ENCODE data around the gene MAS1L. TPM values are rescaled to one million over a fixed set of nuclear protein-coding genes. Genes with fewer than 3 reads are reported as not detected.

MAS1L gene
- total RNA-seq, 1 experiment from 2014 or later, result not detected

DNA sequence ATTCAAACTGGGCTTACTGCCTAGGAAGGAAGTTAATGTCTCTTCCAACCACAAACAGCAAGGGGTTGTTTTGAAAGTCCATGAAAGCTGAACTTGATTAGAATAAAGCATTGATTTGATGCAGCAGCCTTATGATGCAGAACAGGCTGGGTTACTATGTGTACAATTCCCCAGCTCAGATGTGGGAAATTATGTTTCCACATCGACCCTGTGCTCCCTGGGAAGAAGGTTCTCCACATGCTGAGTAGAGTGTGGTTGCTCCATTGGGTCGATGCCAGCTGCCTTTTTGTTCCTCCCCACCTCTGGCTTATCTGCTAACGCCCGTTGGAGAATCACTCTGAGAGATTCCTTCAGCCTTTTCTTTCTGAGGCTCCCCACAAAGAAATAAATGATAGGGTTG is 1.2 kb downstream of the MAS1L start:
- Histone ChIP-seq H3K4me2 (ENCODE audit: low read depth, low read length, poor library complexity, severe bottlenecking) (no peak overlapping the region), H4K20me1 (ENCODE audit: insufficient read depth, low read depth, low read length) (no peaks in the 10 kb centered on the region), H3K27ac (ENCODE audit: low read length) (no peak overlapping the region), H3K79me2 (ENCODE audit: low read length) (no peaks in the 10 kb centered on the region), H3K9me3 (ENCODE audit: low read length) (no peaks in the 10 kb centered on the region), H3K9me2 (replicated peaks; ENCODE audit: insufficient read depth, low read length) (no peaks in the 10 kb centered on the region), H3K36me3 (ENCODE audit: insufficient read depth, low read length) (no peaks in the 10 kb centered on the region), H3K4me1 (ENCODE audit: low read length) (0 out of 2 replicates have a peak, but pooled peaks cover 5% of the 10 kb centered on the region), H3K4me3 (ENCODE audit: low read length) (no peak overlapping the region), H3K9ac (ENCODE audit: low read length) (no peak overlapping the region), H2AFZ (ENCODE audit: low read length) (no peak overlapping the region), H3K27me3 (ENCODE audit: low read length) (no peaks in the 10 kb centered on the region)
- no peak for DNase-seq

DNA sequence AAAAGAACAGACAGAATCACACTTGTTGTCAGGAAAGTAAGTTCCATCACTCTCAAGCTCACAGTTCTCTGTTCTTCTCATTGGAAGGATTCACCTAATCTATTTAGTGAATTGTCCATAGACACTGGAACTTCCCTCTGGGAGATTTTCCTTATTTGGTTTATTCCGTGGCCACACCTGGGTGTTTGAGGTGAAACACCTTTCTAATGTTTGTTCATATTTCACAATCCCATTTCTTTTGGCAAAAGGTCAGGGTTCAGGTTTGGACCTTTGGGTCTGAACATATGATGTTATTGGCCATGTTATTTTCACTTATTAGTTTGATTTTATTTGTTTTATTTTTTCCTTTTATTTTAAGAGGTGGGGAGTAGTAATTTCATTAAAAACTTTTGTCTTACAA is 4.0 kb downstream of the MAS1L start:
- H3K79me2 ChIP-seq (ENCODE audit: low read length), result no peaks in the 10 kb centered on the region
- H3K27me3 ChIP-seq (ENCODE audit: low read length), result no peaks in the 10 kb centered on the region
- H3K27ac ChIP-seq (ENCODE audit: low read length), result no peak overlapping the region
- H3K9me2 ChIP-seq (replicated peaks; ENCODE audit: insufficient read depth, low read length), result no peaks in the 10 kb centered on the region
- no peaks in the 10 kb centered on the region for H4K20me1 ChIP-seq (ENCODE audit: insufficient read depth, low read depth, low read length)
- DNase-seq, result no peak
- no peaks in the 10 kb centered on the region for H3K9me3 ChIP-seq (ENCODE audit: low read length)
- no peak overlapping the region for H3K9ac ChIP-seq (ENCODE audit: low read length)
- no peak overlapping the region for H3K4me2 ChIP-seq (ENCODE audit: low read depth, low read length, poor library complexity, severe bottlenecking)
- H2AFZ ChIP-seq (ENCODE audit: low read length), result no peak overlapping the region
- H3K36me3 ChIP-seq (ENCODE audit: insufficient read depth, low read length), result no peaks in the 10 kb centered on the region
- no peak overlapping the region for H3K4me3 ChIP-seq (ENCODE audit: low read length)
- no peaks in the 10 kb centered on the region for H3K4me1 ChIP-seq (ENCODE audit: low read length)

DNA sequence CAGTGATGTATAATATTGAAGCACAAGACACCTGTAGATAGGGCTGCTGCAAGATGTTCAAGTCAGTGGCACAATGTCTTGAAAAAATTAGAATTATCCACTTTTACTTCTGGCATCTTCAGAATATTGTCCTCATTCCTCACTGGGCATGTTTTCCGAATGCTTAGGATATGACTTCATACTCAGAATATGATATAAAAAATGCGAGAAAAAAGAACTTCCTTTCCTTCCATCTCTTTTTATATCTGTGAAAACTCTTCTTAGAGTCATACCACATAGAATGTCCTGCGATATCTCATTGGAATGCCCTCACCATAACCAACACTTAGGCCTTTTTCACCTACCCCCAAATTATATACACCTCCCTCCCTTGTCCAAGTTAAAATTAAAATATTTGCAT is 4.6 kb downstream of the MAS1L start:
- Histone ChIP-seq H3K36me3 (ENCODE audit: insufficient read depth, low read length) (no peaks in the 10 kb centered on the region), H3K9me2 (replicated peaks; ENCODE audit: insufficient read depth, low read length) (no peaks in the 10 kb centered on the region), H4K20me1 (ENCODE audit: insufficient read depth, low read depth, low read length) (no peaks in the 10 kb centered on the region), H3K4me3 (ENCODE audit: low read length) (no peak overlapping the region), H2AFZ (ENCODE audit: low read length) (no peak overlapping the region), H3K27me3 (ENCODE audit: low read length) (no peaks in the 10 kb centered on the region), H3K9me3 (ENCODE audit: low read length) (no peaks in the 10 kb centered on the region), H3K79me2 (ENCODE audit: low read length) (no peaks in the 10 kb centered on the region), H3K27ac (ENCODE audit: low read length) (no peak overlapping the region), H3K4me1 (ENCODE audit: low read length) (no peaks in the 10 kb centered on the region), H3K4me2 (ENCODE audit: low read depth, low read length, poor library complexity, severe bottlenecking) (no peak overlapping the region), H3K9ac (ENCODE audit: low read length) (no peak overlapping the region)
- DNase-seq, result no peak

DNA sequence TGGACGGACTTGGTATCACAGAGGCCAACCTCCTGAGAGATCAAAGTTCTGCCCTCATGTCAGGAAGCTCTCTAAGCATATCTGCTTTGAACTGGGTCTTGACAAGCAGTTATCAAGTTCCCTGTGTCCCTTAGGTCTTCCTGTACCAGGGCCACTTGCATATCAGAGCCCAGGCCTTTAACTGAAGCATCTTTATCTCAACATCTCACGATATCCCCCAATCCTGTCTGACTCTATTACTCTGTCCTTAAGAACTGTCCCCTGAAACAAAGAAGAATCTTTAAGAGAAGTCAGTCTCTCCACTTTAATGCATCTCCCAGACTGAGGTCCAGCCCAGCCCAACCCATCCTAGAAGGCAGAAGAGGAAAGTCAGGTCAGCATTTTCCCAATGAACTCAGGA is 8.2 kb downstream of the MAS1L start:
- H3K27ac ChIP-seq (ENCODE audit: low read length), result no peak overlapping the region
- H3K36me3 ChIP-seq (ENCODE audit: insufficient read depth, low read length), result no peaks in the 10 kb centered on the region
- H3K79me2 ChIP-seq (ENCODE audit: low read length), result no peaks in the 10 kb centered on the region
- DNase-seq, result no peak
- no peak overlapping the region for H2AFZ ChIP-seq (ENCODE audit: low read length)
- no peaks in the 10 kb centered on the region for H3K9me2 ChIP-seq (replicated peaks; ENCODE audit: insufficient read depth, low read length)
- no peak overlapping the region for H3K4me2 ChIP-seq (ENCODE audit: low read depth, low read length, poor library complexity, severe bottlenecking)
- no peaks in the 10 kb centered on the region for H3K4me1 ChIP-seq (ENCODE audit: low read length)
- no peaks in the 10 kb centered on the region for H4K20me1 ChIP-seq (ENCODE audit: insufficient read depth, low read depth, low read length)
- H3K9ac ChIP-seq (ENCODE audit: low read length), result no peak overlapping the region
- H3K4me3 ChIP-seq (ENCODE audit: low read length), result no peak overlapping the region
- no peaks in the 10 kb centered on the region for H3K27me3 ChIP-seq (ENCODE audit: low read length)
- H3K9me3 ChIP-seq (ENCODE audit: low read length), result no peaks in the 10 kb centered on the region

DNA sequence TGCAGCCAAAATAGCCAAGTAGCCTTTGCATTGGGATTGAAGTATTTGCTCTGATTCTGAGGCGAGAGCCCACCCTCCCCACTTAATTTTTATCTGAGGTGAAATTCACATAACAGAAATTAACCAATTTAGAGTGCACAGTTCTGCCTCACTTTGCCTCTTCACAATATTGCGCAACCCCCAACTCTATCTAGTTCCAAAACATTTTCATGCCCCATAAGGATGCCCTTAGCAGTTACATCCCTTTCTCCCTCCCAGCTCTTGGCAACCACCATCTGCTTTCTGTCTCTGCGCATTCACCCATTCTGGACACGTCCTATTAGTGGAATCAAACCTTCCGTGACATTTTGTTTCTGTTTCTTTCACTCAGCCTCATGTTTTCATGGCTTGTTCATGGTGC is 9.0 kb downstream of the MAS1L start:
- Histone ChIP-seq H3K9ac (ENCODE audit: low read length) (no peak overlapping the region), H3K36me3 (ENCODE audit: insufficient read depth, low read length) (no peaks in the 10 kb centered on the region), H3K27me3 (ENCODE audit: low read length) (no peaks in the 10 kb centered on the region), H2AFZ (ENCODE audit: low read length) (no peak overlapping the region), H3K9me3 (ENCODE audit: low read length) (no peaks in the 10 kb centered on the region), H3K4me3 (ENCODE audit: low read length) (no peak overlapping the region), H3K4me1 (ENCODE audit: low read length) (no peaks in the 10 kb centered on the region), H4K20me1 (ENCODE audit: insufficient read depth, low read depth, low read length) (no peaks in the 10 kb centered on the region), H3K9me2 (replicated peaks; ENCODE audit: insufficient read depth, low read length) (no peaks in the 10 kb centered on the region), H3K79me2 (ENCODE audit: low read length) (no peaks in the 10 kb centered on the region), H3K4me2 (ENCODE audit: low read depth, low read length, poor library complexity, severe bottlenecking) (no peak overlapping the region), H3K27ac (ENCODE audit: low read length) (no peak overlapping the region)
- DNase-seq, result no peak

DNA sequence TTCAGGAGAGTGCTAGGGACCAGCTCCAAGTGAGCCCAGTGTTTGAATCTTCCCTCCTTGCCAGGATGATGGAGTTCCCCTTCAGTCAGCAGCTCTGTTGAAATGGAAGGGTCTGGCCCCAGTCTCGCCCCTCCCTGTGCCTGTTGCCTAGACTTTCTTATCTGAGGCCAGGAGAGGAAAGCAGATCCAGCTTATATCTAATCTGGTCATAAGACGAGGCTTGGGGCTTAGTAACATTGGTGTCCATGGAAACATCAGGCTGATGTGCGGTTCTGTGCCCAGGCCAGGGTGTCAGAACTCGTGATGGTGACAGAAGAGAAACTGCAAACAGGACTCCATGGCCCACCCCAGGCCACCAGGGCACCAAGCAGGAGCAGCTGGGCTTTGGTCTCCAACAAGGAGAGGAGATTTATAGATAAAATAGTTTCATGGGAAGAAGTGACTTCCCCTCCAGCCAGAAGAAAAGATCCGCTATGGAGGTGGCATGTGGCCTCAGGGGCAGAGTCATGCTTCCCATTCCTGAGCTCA is 9.8 kb downstream of the MAS1L start:
- H3K36me3 ChIP-seq (ENCODE audit: insufficient read depth, low read length), result no peaks in the 10 kb centered on the region
- H3K9me3 ChIP-seq (ENCODE audit: low read length), result no peaks in the 10 kb centered on the region
- H4K20me1 ChIP-seq (ENCODE audit: insufficient read depth, low read depth, low read length), result no peaks in the 10 kb centered on the region
- no peak for DNase-seq
- H3K9ac ChIP-seq (ENCODE audit: low read length), result no peak overlapping the region
- no peaks in the 10 kb centered on the region for H3K79me2 ChIP-seq (ENCODE audit: low read length)
- H3K27me3 ChIP-seq (ENCODE audit: low read length), result no peaks in the 10 kb centered on the region
- H3K4me2 ChIP-seq (ENCODE audit: low read depth, low read length, poor library complexity, severe bottlenecking), result no peak overlapping the region
- no peaks in the 10 kb centered on the region for H3K4me1 ChIP-seq (ENCODE audit: low read length)
- no peak overlapping the region for H3K27ac ChIP-seq (ENCODE audit: low read length)
- H2AFZ ChIP-seq (ENCODE audit: low read length), result no peak overlapping the region
- no peaks in the 10 kb centered on the region for H3K9me2 ChIP-seq (replicated peaks; ENCODE audit: insufficient read depth, low read length)
- H3K4me3 ChIP-seq (ENCODE audit: low read length), result no peak overlapping the region

DNA sequence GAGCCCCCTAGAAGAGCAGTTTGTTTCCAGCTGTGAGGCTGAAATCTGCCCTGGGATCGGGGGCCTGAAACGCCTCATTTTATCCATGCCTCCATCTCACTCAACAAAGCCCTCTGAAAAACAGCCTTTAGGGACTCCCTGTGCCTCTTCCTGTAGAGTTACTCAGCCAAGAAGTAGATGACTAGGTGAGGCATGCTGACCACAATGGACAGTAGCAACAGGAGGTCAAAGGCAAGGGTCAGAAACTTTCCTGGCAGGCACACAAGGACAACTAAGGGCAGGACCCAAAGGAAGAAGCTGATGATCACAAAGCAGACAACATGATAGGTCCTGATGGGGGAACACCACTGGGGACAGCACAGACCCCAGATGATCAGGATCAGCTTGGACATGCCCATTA is 12.8 kb downstream of the MAS1L start:
- no peaks in the 10 kb centered on the region for H3K9me2 ChIP-seq (replicated peaks; ENCODE audit: insufficient read depth, low read length)
- H3K4me1 ChIP-seq (ENCODE audit: low read length), result no peaks in the 10 kb centered on the region
- no peaks in the 10 kb centered on the region for H4K20me1 ChIP-seq (ENCODE audit: insufficient read depth, low read depth, low read length)
- no peak for DNase-seq
- no peak overlapping the region for H3K4me3 ChIP-seq (ENCODE audit: low read length)
- H3K27me3 ChIP-seq (ENCODE audit: low read length), result no peaks in the 10 kb centered on the region
- H3K36me3 ChIP-seq (ENCODE audit: insufficient read depth, low read length), result no peaks in the 10 kb centered on the region
- no peak overlapping the region for H3K27ac ChIP-seq (ENCODE audit: low read length)
- no peak overlapping the region for H2AFZ ChIP-seq (ENCODE audit: low read length)
- H3K9ac ChIP-seq (ENCODE audit: low read length), result no peak overlapping the region
- H3K4me2 ChIP-seq (ENCODE audit: low read depth, low read length, poor library complexity, severe bottlenecking), result no peak overlapping the region
- no peaks in the 10 kb centered on the region for H3K79me2 ChIP-seq (ENCODE audit: low read length)
- no peaks in the 10 kb centered on the region for H3K9me3 ChIP-seq (ENCODE audit: low read length)

DNA sequence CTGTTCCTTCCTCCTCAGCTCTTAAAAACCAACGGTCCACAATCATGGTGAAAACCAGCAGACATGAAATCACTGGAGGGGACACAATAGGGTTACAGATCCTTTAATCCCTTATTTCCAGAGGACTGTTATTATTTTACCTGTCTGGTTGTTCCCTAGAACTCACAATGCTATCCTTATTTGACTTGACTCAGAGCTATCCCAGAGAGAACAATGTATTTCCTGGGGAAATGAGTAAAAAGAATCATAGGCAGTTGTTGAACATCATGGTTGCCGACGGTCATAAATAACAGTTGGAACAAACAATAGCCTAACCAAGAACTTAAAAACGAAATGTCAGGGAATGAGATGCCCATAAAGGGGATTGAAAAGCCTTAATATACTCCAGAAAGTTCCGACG is 21.5 kb downstream of the MAS1L start:
- Histone ChIP-seq H3K79me2 (ENCODE audit: low read length) (no peaks in the 10 kb centered on the region), H3K9me3 (ENCODE audit: low read length) (no peaks in the 10 kb centered on the region), H3K4me3 (ENCODE audit: low read length) (no peak overlapping the region), H3K4me1 (ENCODE audit: low read length) (peaks cover 12% of the 10 kb centered on the region), H3K27ac (ENCODE audit: low read length) (no peak overlapping the region), H4K20me1 (ENCODE audit: insufficient read depth, low read depth, low read length) (no peaks in the 10 kb centered on the region), H3K27me3 (ENCODE audit: low read length) (no peaks in the 10 kb centered on the region), H3K36me3 (ENCODE audit: insufficient read depth, low read length) (no peaks in the 10 kb centered on the region), H3K4me2 (ENCODE audit: low read depth, low read length, poor library complexity, severe bottlenecking) (no peak overlapping the region), H2AFZ (ENCODE audit: low read length) (no peak overlapping the region; the same call in 1 of the 2 replicates), H3K9me2 (replicated peaks; ENCODE audit: insufficient read depth, low read length) (no peaks in the 10 kb centered on the region), H3K9ac (ENCODE audit: low read length) (no peak overlapping the region)
- DNase-seq, result no peak

DNA sequence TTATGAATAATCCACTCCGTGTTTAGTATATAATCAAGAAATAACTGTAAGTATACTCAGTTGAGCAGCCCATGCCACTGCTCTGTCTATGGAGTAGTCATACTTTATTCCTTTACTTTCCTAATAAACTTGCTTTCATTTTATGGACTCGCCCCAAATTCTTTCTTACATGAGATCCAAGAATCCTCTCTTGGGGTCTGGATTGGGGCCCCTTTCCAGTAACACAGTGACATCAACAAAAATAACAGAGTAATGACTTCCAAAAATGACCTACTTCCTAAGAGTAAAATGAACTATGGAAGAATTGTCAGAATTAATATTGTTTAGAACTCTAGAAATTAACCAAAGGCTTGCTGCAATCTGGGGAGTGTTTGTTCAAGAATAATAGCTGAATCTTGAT is 22.0 kb downstream of the MAS1L start:
- H3K27me3 ChIP-seq (ENCODE audit: low read length), result no peaks in the 10 kb centered on the region
- H3K79me2 ChIP-seq (ENCODE audit: low read length), result no peaks in the 10 kb centered on the region
- no peaks in the 10 kb centered on the region for H3K9me2 ChIP-seq (replicated peaks; ENCODE audit: insufficient read depth, low read length)
- no peak overlapping the region for H3K27ac ChIP-seq (ENCODE audit: low read length)
- no peak for DNase-seq
- H4K20me1 ChIP-seq (ENCODE audit: insufficient read depth, low read depth, low read length), result no peaks in the 10 kb centered on the region
- H3K4me2 ChIP-seq (ENCODE audit: low read depth, low read length, poor library complexity, severe bottlenecking), result no peak overlapping the region
- H3K4me3 ChIP-seq (ENCODE audit: low read length), result no peak overlapping the region
- no peaks in the 10 kb centered on the region for H3K9me3 ChIP-seq (ENCODE audit: low read length)
- H3K36me3 ChIP-seq (ENCODE audit: insufficient read depth, low read length), result no peaks in the 10 kb centered on the region
- peaks cover 12% of the 10 kb centered on the region for H3K4me1 ChIP-seq (ENCODE audit: low read length)
- no peak overlapping the region; the same call in 1 of the 2 replicates for H2AFZ ChIP-seq (ENCODE audit: low read length)
- no peak overlapping the region for H3K9ac ChIP-seq (ENCODE audit: low read length)
